H1 (cell line): ENCODE measurements around the gene ZNF775. TPM values are rescaled to one million over a fixed set of nuclear protein-coding genes. Genes with fewer than 3 reads are reported as not detected.

Experiments
- CTCF ChIA-PET: fragments of 300-600 bp; sonication (Branson Sonifier 250); formaldehyde crosslinking; loops from one replicate; lab custom pipeline; 2021; ENCODE audit not compliant: partially characterized antibody; lab: Charles Lee
- POLR2A ChIA-PET: fragments of 300-600 bp; sonication (Branson Sonifier 250); formaldehyde crosslinking; loops from one replicate; lab custom pipeline; 2021; ENCODE audit warnings: inconsistent platforms; ENCODE audit not compliant: partially characterized antibody; lab: Charles Lee
- DNase-seq, 2 experiments: peaks; one replicate each; pipeline versions ENCODE4 v3.0.0 to v3.0.0-alpha.2; 2010 to 2022; ENCODE audit warnings: low spot score in 2 of 2, low read depth in 1 of 2, mixed read lengths in 1 of 2
- FAIRE-seq: peaks from 2 replicates; lab custom pipeline; 2011; peaks lifted over from hg19 to GRCh38; lab: Jason Lieb, UNC
- H2AFZ ChIP-seq: 2 replicates; pipeline ENCODE4 v1.8.1; 2012; ENCODE audit warnings: low read length, inconsistent platforms
- H2AK5ac ChIP-seq: 2 replicates; pipeline ENCODE4 v1.6.1; 2013; ENCODE audit warnings: low read depth, low read length
- H2BK120ac ChIP-seq: replicated peaks from 2 replicates; pipeline ENCODE3; 2013; ENCODE audit warnings: low read depth, low read length, inconsistent platforms
- H2BK12ac ChIP-seq: 2 replicates; pipeline ENCODE4 v1.6.1; 2013; ENCODE audit warnings: low read depth, low read length
- H2BK15ac ChIP-seq: 2 replicates; pipeline ENCODE4 v1.6.1; 2013; ENCODE audit warnings: low read length
- H2BK20ac ChIP-seq: 2 replicates; pipeline ENCODE4 v1.6.1; 2013; ENCODE audit warnings: low read length
- H2BK5ac ChIP-seq: 2 replicates; pipeline ENCODE4 v1.6.1; 2013; ENCODE audit warnings: low read depth, low read length
- H3K14ac ChIP-seq: 2 replicates; pipeline ENCODE4 v1.6.1; 2013; ENCODE audit warnings: inconsistent platforms; ENCODE audit not compliant: insufficient read length
- H3K18ac ChIP-seq: 2 replicates; pipeline ENCODE4 v1.6.1; 2013; ENCODE audit warnings: low read length; ENCODE audit errors: extremely low read depth
- H3K23ac ChIP-seq: 2 replicates; pipeline ENCODE4 v1.6.1; 2013; ENCODE audit warnings: inconsistent platforms; ENCODE audit not compliant: insufficient read length
- H3K23me2 ChIP-seq: 2 replicates; pipeline ENCODE4 v1.6.1; 2013; ENCODE audit warnings: low read depth, low read length
- H3K27ac ChIP-seq: 2 replicates; pipeline ENCODE4 v1.6.1; 2011; ENCODE audit warnings: low read depth, low read length, inconsistent platforms
- H3K27me3 ChIP-seq, 4 experiments: replicated peaks in 1 of 4; 1 replicate in 1 of 4; 2 replicates in 3 of 4; pipeline versions ENCODE4 v1.6.1 to v1.8.1; 2011 to 2013; ENCODE audit warnings: low read length in 3 of 4, mild to moderate bottlenecking in 3 of 4, inconsistent platforms in 2 of 4, mixed read lengths in 2 of 4, moderate library complexity in 1 of 4; ENCODE audit not compliant: control insufficient read depth in 3 of 4, insufficient read depth in 3 of 4; ENCODE audit errors: extremely low read depth in 1 of 4
- H3K36me3 ChIP-seq, 4 experiments: 2 replicates each; pipeline versions ENCODE4 v1.6.1 to v1.8.1; 2011 to 2013; ENCODE audit warnings: mild to moderate bottlenecking in 4 of 4, low read length in 3 of 4, moderate library complexity in 2 of 4, control low read depth in 1 of 4, inconsistent platforms in 1 of 4; ENCODE audit not compliant: insufficient read depth in 4 of 4, control insufficient read depth in 2 of 4
- H3K4ac ChIP-seq: replicated peaks from 2 replicates; pipeline ENCODE3; 2013; ENCODE audit warnings: low read length, low read depth, mixed read lengths, inconsistent platforms; ENCODE audit not compliant: insufficient read length
- H3K4me1 ChIP-seq, 4 experiments: replicated peaks in 1 of 4; 1 replicate in 1 of 4; 2 replicates in 3 of 4; pipeline versions ENCODE4 v1.6.1 to v1.8.1; 2011 to 2013; ENCODE audit warnings: low read length in 3 of 4, inconsistent platforms in 2 of 4, mixed read lengths in 1 of 4; ENCODE audit not compliant: insufficient read depth in 4 of 4, control insufficient read depth in 3 of 4
- H3K4me2 ChIP-seq, 2 experiments: 2 replicates each; pipeline versions ENCODE4 v1.6.1 to v1.8.1; 2011 to 2013; ENCODE audit warnings: low read depth in 2 of 2, low read length in 2 of 2, control low read depth in 1 of 2, inconsistent platforms in 1 of 2, mild to moderate bottlenecking in 1 of 2; ENCODE audit not compliant: insufficient read depth in 1 of 2
- H3K4me3 ChIP-seq, 4 experiments: fragments of 200-600, 300-600 bp in 1 of 4; sonication (generic), shearing (Covaris generic), sonication (Bioruptor Twin) in 1 of 4; 2 replicates each; pipeline versions ENCODE4 v1.5.1 to v1.8.1; 2011 to 2016; ENCODE audit warnings: low read length in 4 of 4, low read depth in 3 of 4, control low read depth in 2 of 4, inconsistent platforms in 2 of 4, mild to moderate bottlenecking in 2 of 4, mixed read lengths in 1 of 4, moderate library complexity in 1 of 4; ENCODE audit not compliant: insufficient read depth in 2 of 4; ENCODE audit errors: extremely low read depth in 1 of 4
- H3K56ac ChIP-seq: replicated peaks from 2 replicates; pipeline ENCODE3; 2013; ENCODE audit warnings: low read depth, mild to moderate bottlenecking, mixed read lengths, low read length, inconsistent platforms; ENCODE audit not compliant: insufficient read length
- H3K79me1 ChIP-seq: 2 replicates; pipeline ENCODE4 v1.6.1; 2013; ENCODE audit warnings: low read depth, low read length, control low read depth
- H3K79me2 ChIP-seq, 2 experiments: 2 replicates each; pipeline versions ENCODE4 v1.6.1 to v1.8.1; 2012 to 2013; ENCODE audit warnings: low read length in 2 of 2, mild to moderate bottlenecking in 2 of 2, inconsistent platforms in 1 of 2; ENCODE audit not compliant: insufficient read depth in 2 of 2, control insufficient read depth in 1 of 2
- H3K9ac ChIP-seq, 4 experiments: replicated peaks in 1 of 4; 1 replicate in 1 of 4; 2 replicates in 3 of 4; pipeline versions ENCODE4 v1.6.1 to v1.8.1; 2011 to 2013; ENCODE audit warnings: low read depth in 3 of 4, low read length in 3 of 4, control low read depth in 2 of 4, mild to moderate bottlenecking in 2 of 4, moderate library complexity in 2 of 4, inconsistent platforms in 1 of 4; ENCODE audit errors: extremely low read depth in 1 of 4
- H3K9me3 ChIP-seq, 2 experiments: 2 replicates each; pipeline versions ENCODE4 v1.6.1 to v1.8.1; 2012 to 2013; ENCODE audit warnings: mild to moderate bottlenecking in 2 of 2, moderate library complexity in 2 of 2, control low read depth in 1 of 2, inconsistent platforms in 1 of 2, low read depth in 1 of 2, low read length in 1 of 2, mixed read lengths in 1 of 2; ENCODE audit not compliant: insufficient read depth in 2 of 2
- H4K20me1 ChIP-seq, 2 experiments: replicated peaks in 1 of 2; 2 replicates each; pipeline versions ENCODE3 to v1.8.1; 2011 to 2013; ENCODE audit warnings: inconsistent platforms in 2 of 2, low read length in 2 of 2, mild to moderate bottlenecking in 1 of 2; ENCODE audit not compliant: insufficient read depth in 2 of 2, control insufficient read depth in 1 of 2
- H4K5ac ChIP-seq: 2 replicates; pipeline ENCODE4 v1.6.1; 2013; ENCODE audit warnings: low read length, low read depth, mixed read lengths, inconsistent platforms; ENCODE audit not compliant: insufficient read length
- H4K8ac ChIP-seq: 2 replicates; pipeline ENCODE4 v1.8.0; 2013; ENCODE audit warnings: mild to moderate bottlenecking, moderate library complexity, low read length, inconsistent platforms; ENCODE audit not compliant: insufficient read depth; ENCODE audit errors: extremely low read depth
- H4K91ac ChIP-seq: replicated peaks from 2 replicates; pipeline ENCODE3; 2013; ENCODE audit warnings: low read length, mixed read lengths, inconsistent platforms; ENCODE audit not compliant: insufficient read length
- BACH1 ChIP-seq: IDR thresholded peaks from 2 replicates; pipeline ENCODE4 v1.6.1; 2012; ENCODE audit warnings: low read length, improper control_type of control experiment
- BRCA1 ChIP-seq: IDR thresholded peaks from 2 replicates; pipeline ENCODE4 v1.6.1; 2012; ENCODE audit warnings: low read depth, low read length, improper control_type of control experiment
- EP300 ChIP-seq, 2 experiments: IDR thresholded peaks; 1 replicate in 1 of 2; 2 replicates in 1 of 2; pipeline ENCODE4 v1.6.1; 2011 to 2012; ENCODE audit warnings: low read depth in 2 of 2, low read length in 2 of 2, mild to moderate bottlenecking in 2 of 2, borderline replicate concordance in 1 of 2, inconsistent platforms in 1 of 2, moderate library complexity in 1 of 2
- HDAC2 ChIP-seq, 2 experiments: fragments of 300-600 bp in 1 of 2; sonication (generic) in 1 of 2; IDR thresholded peaks; 2 replicates each; pipeline ENCODE4 v1.6.1; 2011 to 2012; ENCODE audit warnings: low read depth in 2 of 2, low read length in 2 of 2, mild to moderate bottlenecking in 2 of 2, moderate library complexity in 2 of 2, borderline replicate concordance in 1 of 2, inconsistent platforms in 1 of 2
- MAFK ChIP-seq: IDR thresholded peaks from 2 replicates; pipeline ENCODE4 v1.6.1; 2012; ENCODE audit warnings: low read depth, mild to moderate bottlenecking, improper control_type of control experiment, low read length
- POLR2A ChIP-seq, 2 experiments: IDR thresholded peaks; 1 replicate in 1 of 2; 2 replicates in 1 of 2; pipeline ENCODE4 v1.6.1; 2011; ENCODE audit warnings: low read depth in 2 of 2, low read length in 2 of 2, mild to moderate bottlenecking in 2 of 2; ENCODE audit errors: control extremely low read depth in 1 of 2
- RAD21 ChIP-seq, 2 experiments: IDR thresholded peaks in 1 of 2; conservative IDR thresholded peaks in 1 of 2; 2 replicates each; pipeline ENCODE4 v1.6.1; 2011; ENCODE audit warnings: low read depth in 2 of 2, low read length in 2 of 2, improper control_type of control experiment in 1 of 2, inconsistent platforms in 1 of 2, mild to moderate bottlenecking in 1 of 2, moderate library complexity in 1 of 2
- RBBP5 ChIP-seq: IDR thresholded peaks from 2 replicates; pipeline ENCODE4 v1.7.1; 2012; ENCODE audit warnings: low read depth, mild to moderate bottlenecking, inconsistent platforms, low read length, moderate library complexity, borderline replicate concordance
- SAP30 ChIP-seq: fragments of 300-600 bp; sonication (generic); IDR thresholded peaks from 2 replicates; pipeline ENCODE4 v1.7.1; 2012; ENCODE audit warnings: low read length, moderate library complexity, mild to moderate bottlenecking, inconsistent platforms; ENCODE audit not compliant: insufficient read depth, insufficient replicate concordance
- TAF1 ChIP-seq: IDR thresholded peaks from 2 replicates; pipeline ENCODE4 v1.6.1; 2011; ENCODE audit warnings: mild to moderate bottlenecking, low read depth, low read length
- WGBS, 2 experiments: shearing (Covaris generic) in 1 of 2; methylation state at CpG; one replicate each; pipeline versions ENCODE4 v1.1.6 to v1.1.7; 2013 to 2015; ENCODE audit warnings: low lambda C conversion rate in 2 of 2, mixed read lengths in 2 of 2, inconsistent platforms in 1 of 2, low coverage in 1 of 2, missing lambda C conversion rate in 1 of 2; ENCODE audit not compliant: insufficient replicate concordance in 2 of 2, insufficient coverage in 1 of 2, insufficient read length in 1 of 2; ENCODE audit errors: extremely low coverage in 1 of 2, missing lambda C conversion rate in 1 of 2; 5-methylcytosine and 5-hydroxymethylcytosine counted together
- polyA plus RNA-seq, 7 experiments: library from polyadenylated mRNA; depleted of rRNA in 3 of 7; stranded (reverse) in 5 of 7; unstranded in 2 of 7; fragments of >200 nt in 5 of 7; fragments of 200-250 nt in 2 of 7; gene quantifications; 1 replicate in 5 of 7; 2 replicates in 1 of 7; 4 replicates in 1 of 7; pipeline versions ENCODE4 v1.2.1 to v1.2.3, GENCODE V29; 2011 to 2013; ENCODE audit warnings: missing spikeins in 2 of 7, mixed read lengths in 2 of 7
- total RNA-seq: library from RNA; stranded (reverse); fragmentation: NEBNext Ultra II Directional; extraction: Animal tissue kit (Norgen Biotek cat#: 25700); gene quantifications from 2 replicates; pipeline ENCODE4 v1.2.1, GENCODE V29; 2021
- TF ChIP-seq, protein P1 (sequence below): IDR thresholded peaks from 2 replicates; pipeline ENCODE4 v1.6.1; 2011; ENCODE audit warnings: low read length, improper control_type of control experiment
- TF ChIP-seq, protein P2 (sequence below): IDR thresholded peaks from 2 replicates; pipeline ENCODE4 v1.6.1; 2012; ENCODE audit warnings: inconsistent platforms

Gene ZNF775
- total and polyA plus RNA-seq, 2 of the 8 experiments (the other 6 are each of a cell fraction or from before 2014, with no cell fraction given), result 13.6 to 21.5 TPM

DNA sequence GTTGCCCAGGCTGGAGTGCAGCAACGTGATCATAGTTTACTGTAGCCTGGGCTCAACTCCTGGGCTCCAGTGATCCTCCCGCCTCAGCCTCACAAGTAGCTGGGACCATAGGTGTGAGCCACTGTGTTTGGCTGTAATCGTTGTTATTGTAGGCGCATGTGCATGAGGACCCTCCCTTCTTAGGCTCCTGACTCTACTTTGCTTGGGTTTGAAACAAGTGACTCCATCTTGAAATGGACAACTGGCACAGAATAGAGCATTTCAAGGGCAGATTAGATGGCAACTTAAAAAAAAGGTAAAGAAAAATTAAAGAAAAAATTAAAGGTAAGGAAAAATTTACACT is 55.9 kb downstream of the ZNF775 start:
- Histone ChIP-seq H3K4me2 (no peak overlapping the region), H3K27me3 (peaks cover 0 to under 1% (median 0%) of the 10 kb centered on the region in 4 experiments; a peak in 1 of 7 replicates), H3K79me2 (no peaks in the 10 kb centered on the region), H4K8ac (no peak overlapping the region), H3K36me3 (no peaks in the 10 kb centered on the region), H3K4me3 (no peak overlapping the region), H3K4ac (no peak overlapping the region), H3K27ac (no peak overlapping the region), H2BK20ac (no peak overlapping the region), H3K79me1 (no peaks in the 10 kb centered on the region), H4K5ac (no peak overlapping the region), H2AK5ac (no peak overlapping the region), H4K91ac (no peak overlapping the region), H3K4me1 (no peaks in the 10 kb centered on the region), H2BK5ac (no peak overlapping the region), H3K23me2 (no peaks in the 10 kb centered on the region), H2AFZ (no peak overlapping the region), H3K9ac (no peak overlapping the region), H2BK15ac (no peak overlapping the region), H2BK12ac (no peak overlapping the region), H3K18ac (no peak overlapping the region), H3K9me3 (peaks cover 0 to 2% of the 10 kb centered on the region in 2 experiments; a peak in 1 of 4 replicates), H4K20me1 (no peaks in the 10 kb centered on the region), H2BK120ac (no peak overlapping the region), H3K14ac (no peak overlapping the region), H3K56ac (no peak overlapping the region), H3K23ac (no peak overlapping the region)
- ChIA-PET CTCF (no interaction called here), POLR2A (no interaction called here)
- DNase-seq (no peak), FAIRE-seq (no peak)
- TF ChIP-seq POLR2A (IDR thresholded peaks at IDR 0.05; ENCODE audit: control extremely low read depth in 1 of 2, low read depth in 2 of 2, low read length in 2 of 2), result no peak
- TF ChIP-seq SAP30, result no peak
- TF ChIP-seq BRCA1, result no peak
- TF ChIP-seq HDAC2 (IDR thresholded peaks at IDR 0.05; ENCODE audit: borderline replicate concordance in 1 of 2, low read depth in 2 of 2, low read length in 2 of 2), result no peak
- TF ChIP-seq, protein P1, sequence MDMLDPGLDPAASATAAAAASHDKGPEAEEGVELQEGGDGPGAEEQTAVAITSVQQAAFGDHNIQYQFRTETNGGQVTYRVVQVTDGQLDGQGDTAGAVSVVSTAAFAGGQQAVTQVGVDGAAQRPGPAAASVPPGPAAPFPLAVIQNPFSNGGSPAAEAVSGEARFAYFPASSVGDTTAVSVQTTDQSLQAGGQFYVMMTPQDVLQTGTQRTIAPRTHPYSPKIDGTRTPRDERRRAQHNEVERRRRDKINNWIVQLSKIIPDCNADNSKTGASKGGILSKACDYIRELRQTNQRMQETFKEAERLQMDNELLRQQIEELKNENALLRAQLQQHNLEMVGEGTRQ, result no peak
- no peak for TF ChIP-seq RBBP5
- TF ChIP-seq RAD21 (IDR thresholded peaks at IDR 0.05 in 1 of 2, conservative IDR thresholded peaks at IDR 0.05 in 1 of 2; ENCODE audit: low read depth in 2 of 2, low read length in 2 of 2), result no peak
- TF ChIP-seq, protein P2, sequence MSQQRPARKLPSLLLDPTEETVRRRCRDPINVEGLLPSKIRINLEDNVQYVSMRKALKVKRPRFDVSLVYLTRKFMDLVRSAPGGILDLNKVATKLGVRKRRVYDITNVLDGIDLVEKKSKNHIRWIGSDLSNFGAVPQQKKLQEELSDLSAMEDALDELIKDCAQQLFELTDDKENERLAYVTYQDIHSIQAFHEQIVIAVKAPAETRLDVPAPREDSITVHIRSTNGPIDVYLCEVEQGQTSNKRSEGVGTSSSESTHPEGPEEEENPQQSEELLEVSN, result no peak
- no peak for TF ChIP-seq EP300 (IDR thresholded peaks at IDR 0.05; ENCODE audit: borderline replicate concordance in 1 of 2, low read depth in 2 of 2, low read length in 2 of 2)
- TF ChIP-seq BACH1, result no peak
- TF ChIP-seq TAF1, result no peak
- TF ChIP-seq MAFK, result no peak
- 75% methylated on average over 4 of the region's 4 CpGs; no CpG with 5 or more reads in 1 of the 2 experiments for WGBS, 2 experiments
